OCI-LY1 (cell line): ENCODE results near the gene DGKB.

Source experiments
- CTCF ChIP-seq: fragments of 200-600 bp; sonication (generic), shearing (Covaris generic); IDR thresholded peaks from 2 replicates; pipeline ENCODE4 v1.5.1; 2017; ENCODE audit warnings: mild to moderate bottlenecking, antibody characterized with exemption, low read length, moderate library complexity, mixed read lengths
- EZH2 ChIP-seq: fragments of 200-600 bp; sonication (generic), shearing (Covaris generic); IDR thresholded peaks from 2 replicates; pipeline ENCODE4 v1.8.0; 2017; ENCODE audit warnings: borderline replicate concordance, mixed run types, mild to moderate bottlenecking, antibody characterized with exemption, low read length, moderate library complexity, mixed read lengths

GRCh38 chr7:14400271-14400670, 502.3 kb downstream of the DGKB start:
- TF ChIP-seq CTCF (no peak), EZH2 (no peak)
